SU-DHL-6 (cell line): ENCODE data around the gene NSMF.

Source experiments
- H2AFZ ChIP-seq: fragments of 200-600 bp; sonication (generic); 2 replicates; pipeline ENCODE4 v1.6.1; 2014; ENCODE audit warnings: low read depth, mild to moderate bottlenecking, moderate library complexity, mixed read lengths, antibody characterized with exemption, low read length; ENCODE audit not compliant: severe bottlenecking
- H3F3A ChIP-seq: fragments of 200-600 bp; shearing (Covaris generic); 2 replicates; pipeline ENCODE4 v1.6.0; 2016; ENCODE audit warnings: antibody characterized with exemption, mild to moderate bottlenecking; ENCODE audit not compliant: insufficient read depth
- H3K27ac ChIP-seq: fragments of 200-600 bp; sonication (generic); 2 replicates; pipeline ENCODE4 v1.5.1; 2016; ENCODE audit warnings: low read depth, mild to moderate bottlenecking, low read length, moderate library complexity, mixed read lengths
- H3K27me3 ChIP-seq: fragments of 200-600 bp; sonication (generic), shearing (Covaris generic); 2 replicates; pipeline ENCODE4 v1.6.0; 2014; ENCODE audit warnings: mild to moderate bottlenecking, low read length
- H3K36me3 ChIP-seq: fragments of 200-600 bp; sonication (generic); 2 replicates; pipeline ENCODE4 v1.6.1; 2014; ENCODE audit warnings: mild to moderate bottlenecking, low read length, mixed read lengths
- H3K4me2 ChIP-seq: fragments of 300-600, 200-600 bp; shearing (Covaris generic), sonication (generic); 2 replicates; pipeline ENCODE4 v1.6.0; 2014; ENCODE audit warnings: low read length, low read depth, mild to moderate bottlenecking; ENCODE audit not compliant: poor library complexity, severe bottlenecking
- H3K4me3 ChIP-seq: fragments of 200-600 bp; sonication (generic); 2 replicates; pipeline ENCODE4 v1.5.1; 2014; ENCODE audit warnings: antibody characterized with exemption, low read length, mild to moderate bottlenecking, mixed read lengths; ENCODE audit not compliant: insufficient read depth, poor library complexity, severe bottlenecking
- H3K79me2 ChIP-seq: fragments of 200-600 bp; sonication (generic); 2 replicates; pipeline ENCODE4 v1.6.1; 2014; ENCODE audit warnings: mild to moderate bottlenecking, low read length, moderate library complexity; ENCODE audit not compliant: insufficient read depth
- H3K9ac ChIP-seq: fragments of 200-600 bp; sonication (generic); 2 replicates; pipeline ENCODE4 v1.7.0; 2014; ENCODE audit warnings: mild to moderate bottlenecking, low read length
- H3K9me2 ChIP-seq: fragments of 200-600 bp; sonication (generic); replicated peaks from 2 replicates; pipeline ENCODE4 v1.6.1; 2014; ENCODE audit warnings: low read length; ENCODE audit not compliant: insufficient read depth
- H3K9me3 ChIP-seq: fragments of 200-600 bp; sonication (generic); 2 replicates; pipeline ENCODE4 v1.6.1; 2014; ENCODE audit warnings: low read length, mixed read lengths; ENCODE audit not compliant: insufficient read depth
- H4K20me1 ChIP-seq: fragments of 200-600 bp; sonication (generic); 2 replicates; pipeline ENCODE4 v1.6.1; 2014; ENCODE audit warnings: low read depth, mild to moderate bottlenecking, antibody characterized with exemption, low read length, moderate library complexity, mixed read lengths
- CTCF ChIP-seq: fragments of 200-600 bp; sonication (generic); IDR thresholded peaks from one replicate; pipeline ENCODE4 v1.5.1; 2017; ENCODE audit warnings: antibody characterized with exemption, mild to moderate bottlenecking, low read length, moderate library complexity; ENCODE audit not compliant: insufficient read depth, poor library complexity, severe bottlenecking
- EZH2phosphoT487 ChIP-seq: fragments of 200-600 bp; sonication (generic), shearing (Covaris generic); conservative IDR thresholded peaks from 2 replicates; pipeline ENCODE4 v1.6.1; 2018; ENCODE audit warnings: mild to moderate bottlenecking, antibody characterized with exemption, low read length, moderate library complexity, mixed read lengths

Gene NSMF

GRCh38 chr9:137421838-137422603, 37.1 kb downstream of the NSMF start:
- Histone ChIP-seq H3K9me2 (no peaks in the 10 kb centered on the region), H3K27me3 (no peaks in the 10 kb centered on the region), H2AFZ (peak overlapping the region; percentile 77), H3K79me2 (0 out of 2 replicates have a peak, but pooled peaks cover 8% of the 10 kb centered on the region), H3K4me3 (peak overlapping the region; percentile 86), H3K36me3 (no peaks in the 10 kb centered on the region), H3F3A (peaks cover 31% of the 10 kb centered on the region), H3K9ac (peak overlapping the region; percentile 81), H3K9me3 (no peaks in the 10 kb centered on the region), H3K27ac (no peak overlapping the region), H3K4me2 (peak overlapping the region; percentile 97), H4K20me1 (peaks cover 4% of the 10 kb centered on the region; the same call in 1 of the 2 replicates)
- TF ChIP-seq EZH2phosphoT487 = no peak
- no peak for TF ChIP-seq CTCF

GRCh38 chr9:137417161-137418021, 41.7 kb downstream of the NSMF start:
- no peak overlapping the region for H3K4me3 ChIP-seq
- H3F3A ChIP-seq = 0 out of 2 replicates have a peak, but pooled peaks cover 10% of the 10 kb centered on the region
- no peaks in the 10 kb centered on the region for H3K9me3 ChIP-seq
- H3K9me2 ChIP-seq = no peaks in the 10 kb centered on the region
- no peaks in the 10 kb centered on the region for H3K27me3 ChIP-seq
- no peak overlapping the region for H3K4me2 ChIP-seq
- 0 out of 2 replicates have a peak, but pooled peaks cover 8% of the 10 kb centered on the region for H3K79me2 ChIP-seq
- H3K36me3 ChIP-seq = no peaks in the 10 kb centered on the region
- H2AFZ ChIP-seq = no peak overlapping the region
- no peak for TF ChIP-seq CTCF
- TF ChIP-seq EZH2phosphoT487 = no peak
- peaks cover 4% of the 10 kb centered on the region for H4K20me1 ChIP-seq
- no peak overlapping the region for H3K27ac ChIP-seq
- no peak overlapping the region for H3K9ac ChIP-seq

GRCh38 chr9:137416563-137417151, 42.5 kb downstream of the NSMF start:
- H3K4me2 ChIP-seq = no peak overlapping the region
- no peaks in the 10 kb centered on the region for H3K9me3 ChIP-seq
- H3K27ac ChIP-seq = no peak overlapping the region
- H3K79me2 ChIP-seq = 0 out of 2 replicates have a peak, but pooled peaks cover 3% of the 10 kb centered on the region
- H3K36me3 ChIP-seq = no peaks in the 10 kb centered on the region
- no peaks in the 10 kb centered on the region for H3K9me2 ChIP-seq
- H3K4me3 ChIP-seq = no peak overlapping the region
- no peak overlapping the region for H2AFZ ChIP-seq
- no peak overlapping the region for H3K9ac ChIP-seq
- 0 out of 2 replicates have a peak, but pooled peaks cover 6% of the 10 kb centered on the region for H3F3A ChIP-seq
- H4K20me1 ChIP-seq = peaks cover 4% of the 10 kb centered on the region
- no peaks in the 10 kb centered on the region for H3K27me3 ChIP-seq
- TF ChIP-seq EZH2phosphoT487 (no peak), CTCF (no peak)
